ENCODE measurements around the gene GNAO1.
A peak's percentile ranks its signal among the peaks of the same experiment; 100 is the strongest.
"Not testable (repeated sequence)": the region's sequence is repeated elsewhere in the genome, so short reads cannot be mapped to it uniquely, and the experiment has no call there.

The GNAO1 gene

DNA sequence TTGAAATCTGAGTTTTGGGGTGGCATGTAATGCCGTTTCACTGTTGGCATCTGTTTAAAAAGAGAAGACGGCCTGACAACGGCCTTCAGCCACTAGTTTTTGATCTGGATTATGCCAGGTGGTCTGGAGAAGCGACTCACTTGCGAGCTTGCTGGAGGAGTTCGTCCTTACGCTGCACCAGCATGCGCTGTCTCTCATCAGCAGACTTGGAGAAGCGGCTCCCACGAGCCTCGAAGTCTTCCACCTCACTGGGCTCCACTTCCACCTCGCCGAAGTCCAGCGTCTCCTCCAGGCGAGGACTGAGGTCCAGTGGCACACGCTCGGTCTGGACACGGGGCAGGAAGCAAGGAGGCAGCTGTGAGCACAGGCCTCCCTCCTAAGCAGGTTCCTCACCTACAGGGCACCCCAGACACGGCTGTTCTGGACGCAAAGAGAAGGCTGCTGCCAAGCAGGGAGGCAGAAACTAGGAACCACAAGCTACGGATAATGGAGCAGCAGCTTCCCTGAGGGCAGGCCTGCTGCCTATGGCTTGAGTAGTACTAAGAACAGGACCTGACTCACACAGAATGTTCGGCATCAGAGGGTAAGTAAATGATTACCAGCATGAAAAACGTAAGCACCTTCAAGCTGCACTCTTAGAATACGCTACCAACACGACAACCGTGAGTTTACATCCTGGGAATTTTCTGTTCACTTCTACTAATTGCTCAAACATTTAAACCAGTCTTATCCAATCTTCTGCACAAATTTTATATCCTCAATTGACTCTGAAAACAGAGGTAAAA is 172.7 kb downstream of the GNAO1 start:
- Mint-ChIP-seq H3K9me3 (no peaks in the 10 kb centered on the region), H3K4me3 (no peak overlapping the region), H3K27ac (no peak overlapping the region), H3K27me3 (no peaks in the 10 kb centered on the region), H3K4me1 (peaks cover 19% of the 10 kb centered on the region)
- no peak for ATAC-seq
- DNase-seq, result no peak

- Mint-ChIP-seq H3K27ac (peak overlapping the region in 1 of 2 donors; percentile 76), H3K9me3 (no peaks in the 10 kb centered on the region), H3K27me3 (no peaks in the 10 kb centered on the region), H3K4me3 (no peak overlapping the region), H3K4me1 (peaks cover 10% of the 10 kb centered on the region)
- DNase-seq (no peak), ATAC-seq (no peak)
Measured at GRCh38 chr16:56364865-56365264, 173.6 kb downstream of the GNAO1 start.

DNA sequence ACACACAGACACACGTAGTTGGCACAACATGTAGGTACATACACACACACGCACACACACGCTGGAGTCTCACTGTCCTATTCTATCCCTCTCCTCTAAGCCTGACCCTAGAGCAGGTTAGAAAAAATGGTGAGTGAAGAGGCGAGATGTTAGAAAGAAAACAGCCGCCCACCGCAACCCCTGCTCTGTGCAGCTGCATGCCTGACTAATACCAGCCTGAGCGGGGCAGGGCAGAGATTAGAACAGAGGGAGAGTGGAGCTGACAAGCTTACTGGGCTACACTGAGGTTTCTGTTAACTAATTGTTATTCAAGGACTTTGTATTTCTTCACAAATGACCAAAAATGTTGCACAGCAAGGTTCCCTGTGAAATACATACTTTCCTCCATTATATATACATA is 174.3 kb downstream of the GNAO1 start:
- no peak for DNase-seq
- Mint-ChIP-seq H3K27ac (no peak overlapping the region), H3K27me3 (no peaks in the 10 kb centered on the region), H3K4me3 (no peak overlapping the region), H3K4me1 (peaks cover 4% of the 10 kb centered on the region), H3K9me3 (no peaks in the 10 kb centered on the region)
- no peak for ATAC-seq

GRCh38 chr16:56366945-56367344 is 175.7 kb downstream of the GNAO1 start:
- Mint-ChIP-seq H3K9me3 (no peaks in the 10 kb centered on the region), H3K4me3 (no peak overlapping the region), H3K27me3 (no peaks in the 10 kb centered on the region), H3K4me1 (peaks cover 8% of the 10 kb centered on the region), H3K27ac (peak overlapping the region in 1 of 2 donors; percentile 43)
- no peak for ATAC-seq
- DNase-seq, result no peak

GRCh38 chr16:56367764-56368163 is 176.5 kb downstream of the GNAO1 start:
- Mint-ChIP-seq H3K27me3 (no peaks in the 10 kb centered on the region), H3K4me1 (peaks cover 17% of the 10 kb centered on the region)
- no peak for ATAC-seq

DNA sequence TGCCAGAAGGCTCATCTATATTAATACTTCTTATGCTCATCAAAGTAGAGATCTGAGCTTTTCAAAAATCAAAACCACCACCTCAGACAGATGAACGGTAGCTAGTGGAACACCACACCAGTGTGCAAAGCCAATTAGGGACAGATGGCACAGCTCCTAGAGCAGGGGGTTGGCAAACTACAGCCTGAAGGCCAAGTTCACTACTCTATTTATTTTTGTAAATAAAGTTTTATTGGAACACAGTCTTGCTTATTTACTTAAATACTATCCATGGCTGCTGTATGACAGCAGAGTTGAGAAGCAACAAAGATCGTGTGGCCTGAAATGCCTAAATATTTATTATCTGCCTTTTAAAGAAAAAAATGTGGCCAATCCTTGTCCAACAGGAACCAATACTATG is 177.3 kb downstream of the GNAO1 start:
- H3K9me3 Mint-ChIP-seq, result no peaks in the 10 kb centered on the region
- peaks cover 22% of the 10 kb centered on the region for H3K4me1 Mint-ChIP-seq
- ATAC-seq (no peak), DNase-seq (no peak)
- no peak overlapping the region for H3K4me3 Mint-ChIP-seq
- no peak overlapping the region for H3K27ac Mint-ChIP-seq
- no peaks in the 10 kb centered on the region for H3K27me3 Mint-ChIP-seq

More at GRCh38 chr16:56367764-56368163, 176.5 kb downstream of the GNAO1 start:
- no peak for DNase-seq
- Mint-ChIP-seq H3K4me3 (no peak overlapping the region), H3K9me3 (no peaks in the 10 kb centered on the region), H3K27ac (peak overlapping the region in 1 of 2 donors; percentile 43)

DNA sequence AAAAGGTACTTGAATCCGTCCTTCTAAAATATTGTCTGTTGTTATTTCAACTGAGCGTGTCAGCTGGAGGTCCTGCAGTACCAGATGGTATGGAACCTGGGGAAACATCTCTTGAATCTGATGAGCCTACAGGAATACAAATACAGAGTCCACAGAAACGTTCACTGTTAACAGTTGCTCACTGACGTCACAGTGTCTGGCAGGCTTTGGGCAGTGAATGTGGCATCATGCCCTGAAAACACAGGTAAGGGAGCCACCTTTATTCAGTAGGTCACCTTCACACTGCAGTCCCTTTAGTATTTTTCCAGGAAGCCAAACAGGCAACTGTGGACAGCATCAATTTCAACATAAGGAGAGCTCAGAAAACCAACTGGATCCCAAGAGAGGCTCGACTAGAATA is 177.9 kb downstream of the GNAO1 start:
- Mint-ChIP-seq H3K27me3 (no peaks in the 10 kb centered on the region), H3K27ac (no peak overlapping the region), H3K9me3 (no peaks in the 10 kb centered on the region), H3K4me1 (peaks cover 23% of the 10 kb centered on the region), H3K4me3 (no peak overlapping the region)
- DNase-seq (no peak), ATAC-seq (no peak)

GRCh38 chr16:56370185-56370874 is 179.0 kb downstream of the GNAO1 start:
- no peak for ATAC-seq
- H3K4me3 Mint-ChIP-seq, result no peak overlapping the region
- H3K27ac Mint-ChIP-seq, result no peak overlapping the region
- no peaks in the 10 kb centered on the region for H3K9me3 Mint-ChIP-seq
- H3K27me3 Mint-ChIP-seq, result no peaks in the 10 kb centered on the region
- H3K4me1 Mint-ChIP-seq, result peaks cover 23% of the 10 kb centered on the region
- no peak for DNase-seq

DNA sequence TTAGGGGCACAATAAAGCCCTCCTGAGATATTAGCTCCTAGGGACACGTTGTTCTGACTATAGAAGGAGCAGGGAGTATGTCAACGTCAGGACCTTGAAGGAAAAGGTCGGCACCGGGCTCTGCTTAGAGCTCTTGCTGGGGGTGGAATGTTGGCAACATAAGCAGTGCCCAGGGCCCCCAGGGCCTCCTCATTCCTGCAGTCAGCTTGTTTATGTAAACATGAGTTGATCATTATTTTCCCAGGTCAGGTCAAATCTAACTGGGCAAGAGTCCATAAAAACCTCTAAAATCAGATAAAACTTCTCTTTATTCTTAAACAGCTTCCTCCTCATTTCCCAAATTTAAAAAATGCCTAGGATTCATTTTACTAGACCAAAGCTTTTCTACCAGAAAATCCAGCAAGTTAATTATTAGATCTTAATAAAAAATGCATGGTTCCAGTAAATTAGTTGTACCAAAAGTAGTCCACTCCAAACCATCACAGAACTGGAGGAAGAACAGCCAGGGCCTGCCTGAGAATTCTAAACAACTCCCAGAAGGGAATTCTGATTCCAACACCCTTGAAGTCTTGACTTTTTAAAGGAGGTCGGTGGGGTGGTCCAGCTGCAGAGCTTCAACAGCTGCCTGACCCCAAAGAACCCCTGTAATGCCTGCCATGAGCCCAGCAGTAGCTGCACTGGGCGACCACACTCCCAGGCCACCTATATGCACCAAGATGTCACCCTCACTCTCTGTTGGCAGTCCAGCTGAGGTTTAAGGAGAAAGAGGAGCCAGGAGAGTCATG is 179.8 kb downstream of the GNAO1 start:
- H3K4me1 Mint-ChIP-seq, result peaks cover 23% of the 10 kb centered on the region
- ATAC-seq, result no peak
- no peak overlapping the region for H3K27ac Mint-ChIP-seq
- H3K9me3 Mint-ChIP-seq, result no peaks in the 10 kb centered on the region
- no peak for DNase-seq
- H3K4me3 Mint-ChIP-seq, result no peak overlapping the region
- H3K27me3 Mint-ChIP-seq, result no peaks in the 10 kb centered on the region

DNA sequence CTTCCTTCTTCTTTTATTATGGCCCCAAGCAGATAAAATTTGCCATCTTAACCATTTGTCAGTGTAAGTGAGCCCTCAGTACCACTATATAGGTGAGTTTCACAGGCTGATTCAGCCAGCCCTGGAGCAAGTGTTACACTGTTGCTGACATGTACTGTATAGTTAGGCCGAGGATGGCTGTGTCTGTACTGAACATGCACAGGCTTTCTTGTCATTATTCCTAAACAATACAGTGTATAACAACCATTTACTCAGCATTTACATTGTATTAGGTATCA is 180.3 kb downstream of the GNAO1 start:
- Mint-ChIP-seq H3K27me3 (no peaks in the 10 kb centered on the region), H3K27ac (no peak overlapping the region), H3K4me1 (peaks cover 23% of the 10 kb centered on the region), H3K9me3 (no peaks in the 10 kb centered on the region), H3K4me3 (no peak overlapping the region)
- no peak for DNase-seq
- ATAC-seq, result no peak

DNA sequence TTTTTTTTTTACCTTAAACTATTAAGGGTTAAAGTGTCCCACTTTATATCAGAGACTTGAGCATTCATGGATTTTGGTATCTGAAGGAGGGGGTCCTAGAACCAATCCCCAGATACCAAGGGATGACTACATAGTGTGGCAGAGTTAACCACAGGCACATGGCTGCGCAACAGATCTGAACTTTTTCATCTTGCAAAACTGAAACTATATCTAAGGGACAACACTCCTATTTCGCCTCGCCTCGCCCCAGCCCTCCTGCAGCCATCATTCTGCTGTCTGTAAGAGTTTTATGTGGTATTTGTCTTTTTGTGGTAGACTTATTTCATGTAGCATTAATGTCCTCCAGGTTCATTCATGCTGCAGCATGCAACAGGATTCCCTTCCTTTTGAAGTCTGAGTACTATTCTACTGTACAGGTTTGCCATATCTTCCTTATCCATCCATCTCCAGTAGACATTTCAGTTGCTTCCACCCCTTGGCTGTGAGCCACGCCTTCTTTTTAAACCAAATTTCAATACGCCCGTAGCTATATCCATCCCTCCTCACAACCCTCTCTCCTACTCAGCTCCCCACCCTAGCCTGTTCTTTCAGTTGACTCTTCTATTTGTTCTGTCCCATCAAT is 180.8 kb downstream of the GNAO1 start:
- H3K27ac Mint-ChIP-seq, result peak overlapping the region in 1 of 2 donors; percentile 19
- DNase-seq, result no peak
- H3K9me3 Mint-ChIP-seq, result no peaks in the 10 kb centered on the region
- peaks cover 23% of the 10 kb centered on the region for H3K4me1 Mint-ChIP-seq
- H3K4me3 Mint-ChIP-seq, result peak overlapping the region; percentile 2 to 27
- ATAC-seq, result peak; percentile 89
- H3K27me3 Mint-ChIP-seq, result no peaks in the 10 kb centered on the region

- Mint-ChIP-seq H3K4me1 (peaks cover 23% of the 10 kb centered on the region), H3K27me3 (no peaks in the 10 kb centered on the region), H3K27ac (no peak overlapping the region), H3K9me3 (no peaks in the 10 kb centered on the region), H3K4me3 (no peak overlapping the region)
- ATAC-seq, result no peak
- DNase-seq, result no peak
Measured at GRCh38 chr16:56373003-56373402, 181.7 kb downstream of the GNAO1 start.

DNA sequence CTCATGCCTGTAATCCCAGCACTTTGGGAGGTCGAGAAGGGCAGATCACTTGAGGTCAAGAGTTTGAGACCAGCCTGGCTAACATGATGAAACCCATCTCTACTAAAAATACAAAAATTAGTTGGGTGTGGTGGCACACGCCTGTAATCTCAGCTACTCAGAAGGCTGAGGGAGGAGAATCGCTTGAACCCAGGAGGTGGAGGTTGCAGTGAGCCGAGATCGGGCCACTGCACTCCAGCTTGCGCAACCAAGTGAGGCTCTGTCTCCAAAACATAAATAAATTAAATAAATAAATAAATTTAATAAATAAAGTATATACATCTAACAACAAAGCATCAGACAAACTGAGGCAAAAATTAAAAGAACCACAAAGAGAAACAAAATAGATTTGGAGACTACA is 184.5 kb downstream of the GNAO1 start:
- DNase-seq, H3K27me3 Mint-ChIP-seq, H3K4me3 Mint-ChIP-seq, ATAC-seq: not testable (repeated sequence)
- Mint-ChIP-seq H3K4me1 (peaks cover 23% of the 10 kb centered on the region), H3K9me3 (peaks cover 13 to 16% of the 10 kb centered on the region in 2 donors), H3K27ac (peak overlapping the region in 1 of 2 donors; percentile 28)

DNA sequence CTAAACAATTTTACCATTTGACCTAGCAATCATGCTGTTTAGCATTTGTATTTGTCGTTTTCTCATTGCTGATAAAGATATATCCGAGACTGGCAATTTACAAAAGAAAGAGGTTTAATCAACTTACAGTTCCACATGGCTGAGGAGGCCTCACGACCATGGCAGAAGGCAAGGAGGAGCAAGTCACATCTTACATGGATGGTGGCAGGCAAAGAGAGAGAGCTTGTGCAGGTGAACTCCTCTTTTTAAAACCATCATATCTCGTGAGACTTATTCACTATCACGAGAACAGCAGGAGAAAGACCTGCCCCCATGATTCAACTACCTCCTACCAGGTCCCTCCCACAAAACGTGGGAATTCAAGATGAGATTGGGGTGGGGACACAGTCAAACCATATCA is 187.8 kb downstream of the GNAO1 start:
- not testable (repeated sequence) for H3K27ac Mint-ChIP-seq, H3K27me3 Mint-ChIP-seq, ATAC-seq, H3K4me3 Mint-ChIP-seq, DNase-seq, H3K4me1 Mint-ChIP-seq
- H3K9me3 Mint-ChIP-seq, result peaks cover 37 to 38% of the 10 kb centered on the region in 2 donors

DNA sequence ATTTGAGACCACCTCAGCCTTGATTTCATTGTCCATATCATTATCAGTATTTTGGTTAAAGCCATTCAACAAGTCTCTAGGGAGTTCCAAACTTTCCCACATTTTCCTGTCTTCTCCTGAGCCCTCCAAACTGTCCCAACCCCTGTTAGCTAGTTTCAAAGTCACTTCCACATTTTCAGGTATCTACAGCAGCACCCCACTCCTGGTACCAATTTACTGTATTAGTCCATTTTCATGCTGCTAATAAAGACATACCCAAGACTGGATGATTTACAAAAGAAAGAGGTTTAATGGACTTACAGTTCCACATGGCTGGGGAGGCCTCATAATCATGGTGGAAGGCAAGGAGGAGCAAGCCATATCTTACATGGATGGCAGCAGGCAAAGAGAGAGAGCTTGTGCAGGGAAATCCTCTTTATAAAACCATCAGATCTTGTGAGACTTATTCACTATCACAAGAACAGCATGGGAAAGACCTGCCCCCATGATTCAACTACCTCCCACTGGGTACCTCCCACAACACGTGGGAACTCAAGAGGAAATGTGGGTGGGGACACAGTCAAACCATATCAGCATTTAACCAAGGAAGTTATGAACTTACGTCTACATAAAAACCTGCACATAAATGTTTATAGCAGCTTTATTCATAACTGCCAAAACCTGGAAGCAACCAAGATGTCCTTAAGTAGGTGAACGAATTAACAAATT is 189.6 kb downstream of the GNAO1 start:
- H3K27me3 Mint-ChIP-seq, ATAC-seq, DNase-seq, H3K4me3 Mint-ChIP-seq, H3K4me1 Mint-ChIP-seq: not testable (repeated sequence)
- peak overlapping the region in 1 of 2 donors; percentile 64 for H3K27ac Mint-ChIP-seq
- H3K9me3 Mint-ChIP-seq, result peaks cover 37 to 41% of the 10 kb centered on the region in 2 donors
